NB4 (cell line): ENCODE data around the gene KCNJ3.

Experiments used
- MYC ChIP-seq: IDR thresholded peaks from 2 replicates; pipeline ENCODE4 v1.6.1; 2011; ENCODE audit warnings: low read depth, low read length
- POLR2A ChIP-seq: IDR thresholded peaks from 2 replicates; pipeline ENCODE4 v1.6.1; 2011; ENCODE audit warnings: mild to moderate bottlenecking; ENCODE audit not compliant: insufficient read length; ENCODE audit errors: extremely low read depth
- TF ChIP-seq, protein P1 (sequence below): IDR thresholded peaks from one replicate; pipeline ENCODE4 v1.5.1; 2012; ENCODE audit warnings: low read depth, low read length
- TF ChIP-seq, protein P2 (sequence below): IDR thresholded peaks from 2 replicates; pipeline ENCODE4 v1.6.1; 2011; ENCODE audit warnings: low read depth, low read length

DNA sequence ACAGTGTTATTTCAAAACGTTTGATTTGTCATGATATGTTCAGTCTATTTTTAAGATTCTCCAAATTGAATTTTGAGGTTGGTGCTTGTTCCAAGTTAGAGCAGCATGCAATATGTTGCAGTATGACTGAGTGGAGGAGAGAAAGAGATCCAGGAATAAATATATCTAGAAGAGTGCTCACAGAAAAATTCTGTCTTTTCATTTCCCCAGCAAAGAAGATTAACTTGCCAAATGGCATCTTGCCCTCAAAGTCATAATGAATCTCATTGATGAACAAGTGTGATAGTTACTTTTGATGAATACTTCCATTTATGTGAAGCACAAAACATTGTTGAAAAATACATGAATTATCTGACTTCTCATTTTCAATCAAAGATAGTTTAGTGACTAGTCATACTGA is 95.9 kb downstream of the KCNJ3 start:
- TF ChIP-seq, protein P1, sequence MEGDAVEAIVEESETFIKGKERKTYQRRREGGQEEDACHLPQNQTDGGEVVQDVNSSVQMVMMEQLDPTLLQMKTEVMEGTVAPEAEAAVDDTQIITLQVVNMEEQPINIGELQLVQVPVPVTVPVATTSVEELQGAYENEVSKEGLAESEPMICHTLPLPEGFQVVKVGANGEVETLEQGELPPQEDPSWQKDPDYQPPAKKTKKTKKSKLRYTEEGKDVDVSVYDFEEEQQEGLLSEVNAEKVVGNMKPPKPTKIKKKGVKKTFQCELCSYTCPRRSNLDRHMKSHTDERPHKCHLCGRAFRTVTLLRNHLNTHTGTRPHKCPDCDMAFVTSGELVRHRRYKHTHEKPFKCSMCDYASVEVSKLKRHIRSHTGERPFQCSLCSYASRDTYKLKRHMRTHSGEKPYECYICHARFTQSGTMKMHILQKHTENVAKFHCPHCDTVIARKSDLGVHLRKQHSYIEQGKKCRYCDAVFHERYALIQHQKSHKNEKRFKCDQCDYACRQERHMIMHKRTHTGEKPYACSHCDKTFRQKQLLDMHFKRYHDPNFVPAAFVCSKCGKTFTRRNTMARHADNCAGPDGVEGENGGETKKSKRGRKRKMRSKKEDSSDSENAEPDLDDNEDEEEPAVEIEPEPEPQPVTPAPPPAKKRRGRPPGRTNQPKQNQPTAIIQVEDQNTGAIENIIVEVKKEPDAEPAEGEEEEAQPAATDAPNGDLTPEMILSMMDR: no peak
- TF ChIP-seq POLR2A (no peak), MYC (no peak)
- TF ChIP-seq, protein P2, sequence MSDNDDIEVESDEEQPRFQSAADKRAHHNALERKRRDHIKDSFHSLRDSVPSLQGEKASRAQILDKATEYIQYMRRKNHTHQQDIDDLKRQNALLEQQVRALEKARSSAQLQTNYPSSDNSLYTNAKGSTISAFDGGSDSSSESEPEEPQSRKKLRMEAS: no peak
